Endometrial microvascular endothelial cells (primary cell): ENCODE results near the gene DNAI7. TPM values are rescaled to one million over a fixed set of nuclear protein-coding genes. Genes with fewer than 3 reads are reported as not detected.

Experiments
- in situ Hi-C: cut with HindIII; loops from 2 replicates; pipeline ENCODE4 v1.10.0; 2017; ENCODE audit warnings: low sequenced_read_pairs, low pct_unique_long_range_greater_than_20kb; ENCODE audit errors: inconsistent ontology term
- total RNA-seq: library from RNA; depleted of rRNA; stranded (reverse); fragments of >200 nt; gene quantifications from one replicate; pipeline ENCODE4 v1.2.3, GENCODE V29; 2015; ENCODE audit errors: inconsistent ontology term

Gene DNAI7, protein sequence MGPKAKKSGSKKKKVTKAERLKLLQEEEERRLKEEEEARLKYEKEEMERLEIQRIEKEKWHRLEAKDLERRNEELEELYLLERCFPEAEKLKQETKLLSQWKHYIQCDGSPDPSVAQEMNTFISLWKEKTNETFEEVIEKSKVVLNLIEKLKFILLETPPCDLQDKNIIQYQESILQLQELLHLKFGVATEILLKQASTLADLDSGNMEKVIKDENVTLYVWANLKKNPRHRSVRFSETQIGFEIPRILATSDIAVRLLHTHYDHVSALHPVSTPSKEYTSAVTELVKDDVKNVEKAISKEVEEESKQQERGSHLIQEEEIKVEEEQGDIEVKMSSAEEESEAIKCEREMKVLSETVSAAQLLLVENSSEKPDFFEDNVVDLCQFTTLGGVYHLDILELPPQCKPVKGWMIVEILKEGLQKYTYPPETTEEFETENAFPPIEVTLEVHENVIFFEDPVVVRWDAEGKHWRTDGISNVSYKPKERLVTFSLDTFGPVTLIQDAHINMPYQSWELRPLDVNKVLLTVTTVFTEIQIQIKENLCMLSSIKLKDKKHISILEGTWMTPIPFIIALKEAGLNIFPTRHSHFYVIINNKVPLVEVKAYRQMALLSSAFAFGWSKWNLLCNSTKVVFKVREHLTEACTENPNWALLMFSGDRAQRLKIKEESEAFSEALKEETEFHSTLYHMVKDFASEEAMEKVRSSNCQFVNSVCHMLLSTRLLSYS
- total RNA-seq, result not detected

- in situ Hi-C loops, result no loop called here
Measured at GRCh38 chr12:25195056-25195971, at the start of gene DNAI7, which contains the start of gene ETFRF1. TSS of gene DNAI7 (minus strand) at chr12:25195160. CDS start at chr12:25195078, 82 bp downstream. TSS of gene ETFRF1 (plus strand) at chr12:25195237. CDS start at chr12:25203957, 8,720 bp downstream.

GRCh38 chr12:25243680-25243990 is 48.7 kb upstream of the DNAI7 start:
- in situ Hi-C loops, result no loop called here

DNA sequence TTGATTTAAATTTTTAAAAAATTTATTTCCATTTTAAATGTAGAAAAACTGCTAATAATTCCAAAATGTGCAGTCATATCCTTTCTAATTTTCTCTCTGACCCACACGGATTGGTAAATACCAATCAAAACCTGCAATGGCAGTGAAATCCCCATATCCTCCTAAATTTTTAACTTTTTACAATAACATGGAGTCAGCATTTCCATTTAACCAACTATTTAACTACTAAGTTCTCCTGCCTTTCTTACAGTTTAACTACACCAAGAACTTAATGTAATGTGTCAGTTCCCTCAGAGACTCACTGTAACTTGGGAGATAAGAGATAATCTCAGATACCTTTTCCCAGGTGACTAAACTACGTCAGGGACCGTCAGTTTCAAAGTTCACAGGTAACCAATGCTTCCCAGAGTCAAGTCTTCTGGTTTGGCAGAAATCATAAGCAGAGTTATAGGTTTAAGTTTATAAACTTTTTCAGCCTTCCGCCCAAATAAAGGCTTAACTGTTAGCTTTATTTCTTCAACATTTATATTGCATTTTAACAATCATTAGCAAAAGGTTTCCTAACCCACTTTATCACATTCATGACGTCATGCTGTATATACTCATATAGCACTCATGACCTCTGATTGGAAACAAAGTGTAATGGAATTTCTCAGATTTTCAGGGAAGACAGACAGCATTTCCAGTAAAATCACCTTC is 48.2 kb upstream of the DNAI7 start:
- in situ Hi-C loops, result no loop called here

GRCh38 chr12:25241167-25242020 is 46.4 kb upstream of the DNAI7 start:
- in situ Hi-C loops, result no loop called here

DNA sequence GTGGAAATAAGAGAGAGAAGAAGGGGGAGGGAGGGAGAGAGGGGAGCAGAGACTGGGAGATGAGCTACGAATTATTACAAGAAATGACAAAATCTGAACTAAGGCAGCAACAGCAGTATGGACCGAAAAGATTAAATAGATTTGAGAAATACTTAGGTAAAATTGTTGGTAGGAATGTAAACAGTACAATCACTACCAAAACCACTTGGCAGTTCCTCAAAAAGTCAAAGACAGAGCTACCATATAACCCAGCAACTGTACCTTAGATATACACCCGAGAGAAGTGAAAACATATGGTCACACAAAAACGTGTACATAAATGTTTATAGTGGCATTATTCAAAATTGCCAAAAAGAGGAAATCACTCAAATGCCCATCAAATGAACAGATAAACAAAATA is 41.7 kb upstream of the DNAI7 start:
- in situ Hi-C loops, result no loop called here

DNA sequence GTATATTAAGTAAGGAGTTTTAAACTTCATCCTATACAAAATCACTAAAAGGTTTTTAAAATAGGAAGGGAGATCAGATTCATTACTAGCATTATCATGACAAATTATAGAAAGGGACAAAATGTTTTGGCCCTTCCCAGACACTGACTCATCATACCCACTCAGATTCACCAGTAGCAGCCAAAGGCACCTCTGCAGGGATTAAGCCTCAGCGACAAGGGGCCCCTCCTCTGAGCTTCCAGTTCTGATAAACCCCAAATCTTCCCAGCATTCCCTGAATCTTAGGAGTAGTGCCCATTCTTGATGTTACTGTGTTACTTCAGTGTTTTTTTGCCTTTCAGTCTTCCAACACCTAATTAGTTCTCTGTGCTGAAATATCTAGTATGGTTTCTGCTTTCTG is 41.2 kb upstream of the DNAI7 start:
- in situ Hi-C loops, result no loop called here

DNA sequence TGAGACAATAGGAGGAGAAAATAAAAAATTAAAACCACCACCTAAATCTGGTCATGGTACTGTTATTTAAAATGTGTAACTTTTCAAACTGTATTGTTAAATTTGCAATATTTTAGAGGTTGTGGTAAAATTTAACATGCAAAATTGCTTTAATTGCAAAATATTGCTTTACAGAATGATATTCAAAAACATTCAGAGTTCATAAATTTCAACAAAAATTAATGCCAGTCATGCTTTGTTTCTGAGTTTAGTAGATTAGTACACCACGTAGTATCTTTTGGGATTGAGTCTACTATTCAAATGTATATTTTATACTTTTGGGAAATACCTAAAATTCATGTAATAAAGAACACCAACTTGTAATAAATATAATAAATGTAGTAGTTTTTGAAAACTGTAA is 18.4 kb upstream of the DNAI7 start:
- in situ Hi-C loops, result no loop called here

DNA sequence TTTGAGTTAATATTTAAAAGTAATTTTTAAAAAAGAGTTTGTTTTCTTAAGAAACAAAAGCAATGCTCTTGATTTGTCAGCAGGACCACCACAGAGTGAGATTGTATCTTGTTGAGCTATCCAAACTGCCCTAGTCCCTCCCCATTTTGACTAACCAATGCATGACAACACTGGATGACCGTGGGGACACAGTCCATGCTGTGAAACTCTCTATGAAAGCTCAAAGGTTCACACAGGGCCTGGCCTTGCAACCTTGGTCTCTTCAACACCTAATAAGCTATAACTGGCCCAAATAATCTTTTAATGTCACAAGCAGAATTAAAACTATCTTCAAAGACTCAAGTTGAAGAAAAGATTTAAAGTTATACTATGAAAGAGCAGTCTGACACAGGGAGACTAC is 13.6 kb upstream of the DNAI7 start:
- in situ Hi-C loops, result no loop called here

GRCh38 chr12:25207846-25208245 is 12.9 kb upstream of the DNAI7 start:
- in situ Hi-C loops, result no loop called here

- in situ Hi-C loops, result no loop called here
Measured at GRCh38 chr12:25207411-25207810, 12.5 kb upstream of the DNAI7 start.

DNA sequence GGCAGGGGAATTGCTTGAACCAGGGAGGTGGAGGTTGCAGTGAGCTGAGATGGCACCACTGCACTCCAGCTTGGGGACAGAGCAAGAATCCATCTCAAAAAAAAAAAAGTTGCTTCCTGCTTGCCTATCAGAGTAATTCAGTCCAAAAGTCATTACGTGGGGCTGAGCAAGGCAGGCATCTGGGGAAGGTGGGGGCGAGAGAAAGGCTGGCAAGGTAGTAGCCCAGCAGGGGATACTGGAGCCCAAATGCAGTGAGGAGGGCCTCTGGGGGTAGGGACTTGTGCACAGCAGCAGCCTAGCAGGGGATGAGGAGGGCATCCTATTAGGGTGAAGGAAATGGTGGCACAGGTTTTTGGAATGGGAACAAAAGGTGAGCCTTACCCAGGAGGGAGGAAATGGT is 7.2 kb upstream of the DNAI7 start:
- in situ Hi-C loops, result no loop called here

DNA sequence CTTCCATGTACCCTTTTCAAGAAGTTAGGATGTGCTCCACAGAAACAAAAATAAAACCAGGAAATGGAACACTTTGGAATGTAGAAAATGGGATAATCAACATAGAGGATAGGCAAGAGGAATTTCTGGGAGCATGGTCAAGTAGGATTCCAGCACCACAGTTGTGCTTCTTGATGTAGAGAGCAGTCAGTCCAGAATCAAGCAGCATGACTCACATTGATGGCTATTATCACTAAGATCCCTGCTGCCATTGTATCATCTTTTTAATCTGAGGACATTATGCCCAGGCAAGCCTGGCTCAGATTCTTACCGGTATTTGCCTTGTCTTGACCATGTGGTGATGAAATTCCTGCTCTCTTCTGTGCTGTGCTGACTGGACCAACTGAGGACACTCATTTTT is 5.7 kb upstream of the DNAI7 start:
- in situ Hi-C loops, result no loop called here

- in situ Hi-C loops, result no loop called here
Measured at GRCh38 chr12:25197608-25198007, 2.6 kb upstream of the DNAI7 start.

GRCh38 chr12:25194722-25195055 is 271 bp downstream of the DNAI7 start:
- in situ Hi-C loops, result no loop called here

- in situ Hi-C loops, result no loop called here
Measured at GRCh38 chr12:25194214-25194613, 746 bp downstream of the DNAI7 start.

DNA sequence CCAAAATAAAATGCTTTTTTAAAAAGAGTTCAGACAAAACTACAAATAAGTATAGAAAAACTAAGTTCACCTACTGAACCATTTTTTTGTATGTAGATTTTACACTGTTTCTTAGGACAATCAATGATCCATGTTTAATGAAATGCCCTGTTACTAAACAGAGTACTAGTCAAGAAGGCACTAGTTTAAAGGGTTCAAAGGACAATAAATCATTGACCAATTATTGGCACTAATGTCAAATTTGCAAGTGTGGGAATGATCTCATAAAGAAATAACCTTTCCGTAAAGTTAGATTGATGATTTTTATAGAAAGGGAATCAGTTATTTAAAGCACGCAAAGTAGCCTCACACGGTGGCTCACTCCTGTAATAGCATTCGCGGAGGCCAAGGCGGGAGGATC is 4.2 kb downstream of the DNAI7 start:
- in situ Hi-C loops, result no loop called here

GRCh38 chr12:25189656-25190055 is 5.3 kb downstream of the DNAI7 start:
- in situ Hi-C loops, result no loop called here

- in situ Hi-C loops, result no loop called here
Measured at GRCh38 chr12:25187781-25188180, 7.2 kb downstream of the DNAI7 start.
